CD4-positive, alpha-beta T cell treated with Interleukin-4 for 4 hours (primary cell): ENCODE data around the gene TNNT2.

Experiments
- DNase-seq: peaks from one replicate; pipeline ENCODE4 v3.0.0-alpha.2; 2020

TNNT2 gene

DNA sequence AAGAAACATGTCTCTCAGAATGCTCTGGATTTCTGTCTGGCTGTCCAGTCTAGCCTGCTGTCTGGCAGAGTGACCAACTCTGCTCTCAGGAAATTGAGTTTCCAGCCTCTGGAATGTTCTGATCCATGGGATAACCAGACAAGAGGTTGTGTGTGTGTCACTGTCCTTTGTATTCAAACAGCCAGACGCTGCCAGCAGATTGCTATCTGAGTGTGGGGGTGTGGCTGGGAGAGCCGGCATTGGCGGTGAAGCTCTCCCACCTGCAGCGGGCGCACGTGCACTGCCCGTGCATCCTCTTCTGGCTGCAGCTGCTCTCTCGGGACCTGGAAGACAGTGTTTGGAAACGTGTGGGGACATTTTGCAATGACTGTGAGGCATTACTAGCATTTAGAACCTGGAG lies 68.1 kb downstream of the TNNT2 start:
- DNase-seq, result no peak
